ENCODE data around the gene DENND2C. TPM values are rescaled to one million over a fixed set of nuclear protein-coding genes. Genes with fewer than 3 reads are reported as not detected.

Gene DENND2C
- total RNA-seq, 1 experiment from 2014 or later = 3.6 TPM

GRCh38 chr1:114587203-114587991 lies 82.5 kb downstream of the DENND2C start:
- no peak overlapping the region for H4K91ac ChIP-seq (ENCODE audit: insufficient read length, low read depth, low read length)
- H4K5ac ChIP-seq (ENCODE audit: insufficient read length, low read depth, low read length) = no peak overlapping the region
- H3K9me3 ChIP-seq (ENCODE audit: control insufficient read depth, low read depth, low read length) = no peaks in the 10 kb centered on the region
- H3K27me3 ChIP-seq (ENCODE audit: insufficient read depth, low read length) = no peaks in the 10 kb centered on the region
- H3K23ac ChIP-seq (ENCODE audit: insufficient read length, low read depth, low read length) = no peak overlapping the region
- H3K23me2 ChIP-seq (ENCODE audit: insufficient read length, low read depth, low read length, poor library complexity, severe bottlenecking) = no peaks in the 10 kb centered on the region
- no peak overlapping the region for H2AFZ ChIP-seq (ENCODE audit: low read length)
- H3K56ac ChIP-seq (ENCODE audit: insufficient read length, low read depth, low read length) = no peak overlapping the region
- TF ChIP-seq, protein P1, sequence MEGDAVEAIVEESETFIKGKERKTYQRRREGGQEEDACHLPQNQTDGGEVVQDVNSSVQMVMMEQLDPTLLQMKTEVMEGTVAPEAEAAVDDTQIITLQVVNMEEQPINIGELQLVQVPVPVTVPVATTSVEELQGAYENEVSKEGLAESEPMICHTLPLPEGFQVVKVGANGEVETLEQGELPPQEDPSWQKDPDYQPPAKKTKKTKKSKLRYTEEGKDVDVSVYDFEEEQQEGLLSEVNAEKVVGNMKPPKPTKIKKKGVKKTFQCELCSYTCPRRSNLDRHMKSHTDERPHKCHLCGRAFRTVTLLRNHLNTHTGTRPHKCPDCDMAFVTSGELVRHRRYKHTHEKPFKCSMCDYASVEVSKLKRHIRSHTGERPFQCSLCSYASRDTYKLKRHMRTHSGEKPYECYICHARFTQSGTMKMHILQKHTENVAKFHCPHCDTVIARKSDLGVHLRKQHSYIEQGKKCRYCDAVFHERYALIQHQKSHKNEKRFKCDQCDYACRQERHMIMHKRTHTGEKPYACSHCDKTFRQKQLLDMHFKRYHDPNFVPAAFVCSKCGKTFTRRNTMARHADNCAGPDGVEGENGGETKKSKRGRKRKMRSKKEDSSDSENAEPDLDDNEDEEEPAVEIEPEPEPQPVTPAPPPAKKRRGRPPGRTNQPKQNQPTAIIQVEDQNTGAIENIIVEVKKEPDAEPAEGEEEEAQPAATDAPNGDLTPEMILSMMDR (conservative IDR thresholded peaks at IDR 0.05) = no peak
- no peak overlapping the region for H2BK120ac ChIP-seq (ENCODE audit: low read depth, low read length, poor library complexity, severe bottlenecking)
- H3K9ac ChIP-seq (ENCODE audit: extremely low read depth, insufficient read length, low read length) = no peak overlapping the region
- peaks cover 4% of the 10 kb centered on the region for H3K27me3 Mint-ChIP-seq (ENCODE audit: low read depth)
- no peaks in the 10 kb centered on the region for H3K4me1 ChIP-seq (ENCODE audit: insufficient read depth, low read length)
- H3K36me3 Mint-ChIP-seq (ENCODE audit: insufficient read depth in 1 of 3, low read depth in 3 of 3) = no peaks in the 10 kb centered on the region
- no peaks in the 10 kb centered on the region for H3K9me3 Mint-ChIP-seq
- H3K4ac ChIP-seq (ENCODE audit: low read depth, low read length) = no peak overlapping the region
- H4K8ac ChIP-seq (replicated peaks; ENCODE audit: insufficient read length, low read depth, low read length) = no peak overlapping the region
- no peak overlapping the region for H3K14ac ChIP-seq (ENCODE audit: insufficient read depth, low read length)
- H3K79me1 ChIP-seq (ENCODE audit: insufficient read depth, low read depth, low read length, poor library complexity, severe bottlenecking) = no peaks in the 10 kb centered on the region
- DNase-seq = no peak
- H2BK12ac ChIP-seq (ENCODE audit: insufficient read length, low read depth, low read length) = no peak overlapping the region
- no peak overlapping the region for H2BK15ac ChIP-seq (ENCODE audit: low read depth, low read length)
- WGBS (ENCODE audit: extremely low coverage, insufficient read length, low lambda C conversion rate) = no CpG with 5 or more reads among the region's 16 CpGs
- H2BK20ac ChIP-seq (ENCODE audit: low read depth, low read length, poor library complexity, severe bottlenecking) = no peak overlapping the region
- H4K20me1 ChIP-seq (ENCODE audit: control insufficient read depth, insufficient read depth, insufficient read length) = no peaks in the 10 kb centered on the region
- no peaks in the 10 kb centered on the region for H3K79me2 ChIP-seq (ENCODE audit: insufficient read depth, low read length)
- no peak overlapping the region for H3K27ac ChIP-seq (ENCODE audit: insufficient read length, low read depth, low read length)
- H2AK5ac ChIP-seq (ENCODE audit: insufficient read length, low read length) = no peak overlapping the region
- no peak overlapping the region for H3K4me3 Mint-ChIP-seq
- H3T11ph ChIP-seq (ENCODE audit: low read length) = no peak overlapping the region
- peaks cover 2% of the 10 kb centered on the region in 2 experiments; a peak in 3 of 4 replicates for H3K4me1 Mint-ChIP-seq
- H3K4me2 ChIP-seq (ENCODE audit: insufficient read depth, insufficient read length, low read length) = no peak overlapping the region
- H3K27ac Mint-ChIP-seq = no peak overlapping the region
- H3K18ac ChIP-seq (ENCODE audit: insufficient read length, low read depth, low read length) = no peak overlapping the region
- no peak overlapping the region for H2BK5ac ChIP-seq (ENCODE audit: insufficient read length, low read length)
